Stomach smooth muscle (tissue), 2 donors: ENCODE measurements around the gene MOSPD3.
"Not testable (repeated sequence)": the region's sequence is repeated elsewhere in the genome, so short reads cannot be mapped to it uniquely, and the experiment has no call there.

Source experiments
- H3K27ac ChIP-seq: one replicate; pipeline ENCODE4 v1.7.0; 2013; ENCODE audit warnings: mild to moderate bottlenecking, low read length, inconsistent platforms
- H3K27me3 ChIP-seq, 2 donors: one replicate each; pipeline ENCODE4 v1.7.0; 2013; ENCODE audit warnings: low read length in 2 of 2; ENCODE audit not compliant: insufficient read depth in 2 of 2, control insufficient read depth in 1 of 2
- H3K36me3 ChIP-seq, 2 donors: one replicate each; pipeline ENCODE4 v1.7.0; 2013; ENCODE audit warnings: low read length in 2 of 2; ENCODE audit not compliant: control insufficient read depth in 2 of 2, insufficient read depth in 2 of 2
- H3K4me1 ChIP-seq: one replicate; pipeline ENCODE4 v1.7.0; 2013; ENCODE audit warnings: low read length; ENCODE audit not compliant: control insufficient read depth, insufficient read depth
- H3K4me3 ChIP-seq, 2 donors: one replicate each; pipeline ENCODE4 v1.7.0; 2013; ENCODE audit warnings: low read length in 2 of 2
- H3K9ac ChIP-seq, 2 donors: one replicate each; pipeline ENCODE4 v1.7.0; 2013; ENCODE audit warnings: low read length in 2 of 2, mild to moderate bottlenecking in 1 of 2
- H3K9me3 ChIP-seq, 2 donors: one replicate each; pipeline ENCODE4 v1.7.0; 2013; ENCODE audit warnings: low read length in 2 of 2; ENCODE audit not compliant: control insufficient read depth in 2 of 2
- donor health status: healthy.
- donor health status: Pancreatic carcinoma.

MOSPD3 gene, protein sequence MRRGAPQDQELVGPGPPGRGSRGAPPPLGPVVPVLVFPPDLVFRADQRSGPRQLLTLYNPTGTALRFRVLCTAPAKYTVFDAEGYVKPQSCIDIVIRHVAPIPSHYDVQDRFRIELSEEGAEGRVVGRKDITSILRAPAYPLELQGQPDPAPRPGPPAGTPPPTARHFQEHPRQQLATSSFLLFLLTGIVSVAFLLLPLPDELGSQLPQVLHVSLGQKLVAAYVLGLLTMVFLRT

DNA sequence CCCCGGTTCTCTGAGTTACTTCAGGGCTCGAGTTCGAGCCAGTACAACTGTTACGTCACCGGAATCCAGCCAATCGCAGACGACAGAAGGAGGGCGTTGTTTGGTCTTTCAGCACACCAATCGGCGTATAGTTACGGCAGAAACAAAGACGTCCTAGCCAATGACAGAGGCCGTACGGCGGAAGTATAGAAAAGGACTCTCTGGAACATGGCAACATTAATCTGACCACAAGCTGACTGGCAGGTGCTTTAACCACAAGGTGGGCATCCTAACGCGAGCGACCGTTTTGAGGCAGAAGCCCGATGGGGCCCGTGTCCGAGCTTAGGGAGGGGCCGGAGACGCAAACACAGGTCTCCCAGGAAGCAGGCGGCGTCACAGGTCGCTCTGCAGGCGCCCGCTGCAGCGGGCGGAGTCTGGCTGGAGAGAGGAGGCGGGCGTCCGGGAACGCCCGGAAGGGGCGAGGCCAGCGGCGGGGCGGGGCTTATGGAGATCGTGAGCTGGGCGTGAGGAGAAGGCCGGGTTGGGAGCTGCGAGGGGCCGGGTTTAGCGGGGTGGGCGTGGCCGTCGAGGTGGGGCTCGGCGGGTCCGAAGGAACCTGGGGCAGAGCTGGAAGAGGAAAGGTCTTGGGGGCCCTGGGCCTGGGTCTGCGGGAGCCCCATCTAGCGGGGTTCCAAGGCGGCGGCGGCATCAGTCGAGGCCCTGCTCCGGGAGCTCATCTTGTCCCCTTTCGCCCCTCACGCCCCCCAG is at the start of gene MOSPD3:
Gene MOSPD3, plus strand, starts transcription at position 558 of the 747 bp plus-strand sequence. CDS start 252 bp downstream, outside the sequence.
- peak within 1 kb of the TSS; percentile 91 for H3K27ac ChIP-seq
- no peaks in the 10 kb centered on the region for H3K9me3 ChIP-seq
- H3K27me3 ChIP-seq: no peaks in the 10 kb centered on the region
- peaks cover 14% of the 10 kb centered on the region for H3K4me1 ChIP-seq
- peaks cover 0 to 6% of the 10 kb centered on the region in 2 donors for H3K36me3 ChIP-seq
- H3K9ac ChIP-seq: peak within 1 kb of the TSS; percentile 77 to 89
- H3K4me3 ChIP-seq: peak within 1 kb of the TSS; percentile 93 to 94

DNA sequence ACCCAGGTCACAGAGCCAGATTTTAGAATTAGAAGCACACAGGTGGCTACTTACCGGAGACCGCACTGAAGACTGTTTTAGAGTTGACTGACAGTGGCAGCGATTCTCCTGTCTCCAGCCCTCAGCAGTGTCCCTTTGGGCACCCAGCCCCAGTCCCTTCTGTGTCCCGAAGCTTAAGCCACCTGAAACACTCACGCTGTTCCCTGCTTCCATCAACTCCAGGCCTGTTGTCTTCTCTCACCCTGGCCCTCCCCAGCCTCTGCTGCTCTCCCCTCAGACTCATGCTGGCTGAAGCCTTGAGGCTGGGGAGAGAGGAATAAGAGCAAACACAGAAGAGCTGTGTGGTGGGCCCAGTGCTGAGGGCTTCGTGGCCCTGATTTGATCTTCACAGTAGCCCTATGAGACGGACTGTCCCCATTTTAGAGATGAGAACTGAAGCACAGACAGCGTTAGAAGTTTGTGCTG is 49.2 kb upstream of the MOSPD3 start:
- Histone ChIP-seq H3K4me1 (peaks cover 4% of the 10 kb centered on the region), H3K9me3 (no peaks in the 10 kb centered on the region), H3K4me3 (no peak overlapping the region), H3K27ac (no peak overlapping the region), H3K27me3 (no peaks in the 10 kb centered on the region), H3K9ac (no peak overlapping the region), H3K36me3 (peaks cover 0 to 6% of the 10 kb centered on the region in 2 donors)

DNA sequence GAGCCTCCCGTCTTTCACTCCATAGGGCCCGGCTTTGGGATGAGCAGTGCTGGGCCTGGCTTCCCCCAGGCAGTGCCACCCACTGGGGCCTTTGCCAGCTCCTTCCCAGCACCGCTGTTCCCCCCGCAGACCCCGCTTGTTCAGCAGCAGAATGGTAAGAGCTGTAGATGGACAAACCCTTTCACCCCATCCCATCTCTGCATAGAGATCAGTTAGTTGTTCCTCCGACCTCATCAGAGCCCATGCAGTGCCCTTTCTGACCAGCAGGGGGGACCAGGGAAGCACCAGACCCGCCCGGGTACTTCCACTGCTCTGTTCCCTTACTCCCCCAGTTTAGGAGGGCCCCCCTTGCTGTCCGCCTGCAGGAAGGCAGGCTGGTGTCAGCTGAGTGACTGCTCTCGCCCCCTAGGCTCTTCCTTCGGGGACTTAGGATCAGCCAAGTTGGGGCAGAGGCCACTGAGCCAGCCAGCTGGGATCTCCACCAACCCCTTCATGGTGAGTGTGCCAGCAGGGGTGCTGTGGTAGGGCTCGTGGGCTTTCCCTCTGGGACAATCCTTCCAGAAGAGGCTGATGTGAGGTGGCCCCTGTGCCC is 48.4 kb upstream of the MOSPD3 start:
- Histone ChIP-seq H3K9me3 (no peaks in the 10 kb centered on the region), H3K9ac (no peak overlapping the region), H3K36me3 (peaks cover 0 to 6% of the 10 kb centered on the region in 2 donors), H3K4me3 (no peak overlapping the region), H3K4me1 (peaks cover 4% of the 10 kb centered on the region), H3K27ac (no peak overlapping the region), H3K27me3 (no peaks in the 10 kb centered on the region)

DNA sequence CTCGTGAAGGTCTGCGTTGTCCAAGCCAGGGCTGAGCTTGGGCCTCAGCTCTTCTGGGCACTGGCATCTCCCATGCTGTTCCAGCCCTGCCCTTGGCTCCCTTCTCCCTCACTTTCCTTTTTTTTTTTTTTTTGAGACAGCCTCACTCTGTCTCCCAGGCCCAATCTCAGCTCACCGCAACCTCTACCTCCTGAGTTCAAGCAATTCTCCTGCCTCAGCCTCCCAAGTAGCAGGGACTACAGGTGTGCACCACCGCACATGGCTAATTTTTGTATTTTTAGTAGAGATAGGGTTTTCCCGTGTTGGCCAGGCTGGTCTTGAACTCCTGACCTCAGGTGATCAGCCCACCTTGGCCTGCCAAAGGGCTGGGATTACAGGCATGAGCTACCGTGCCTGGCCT is 47.9 kb upstream of the MOSPD3 start:
- not testable (repeated sequence) for H3K27me3 ChIP-seq, H3K27ac ChIP-seq, H3K36me3 ChIP-seq, H3K9ac ChIP-seq, H3K4me1 ChIP-seq, H3K4me3 ChIP-seq, H3K9me3 ChIP-seq

DNA sequence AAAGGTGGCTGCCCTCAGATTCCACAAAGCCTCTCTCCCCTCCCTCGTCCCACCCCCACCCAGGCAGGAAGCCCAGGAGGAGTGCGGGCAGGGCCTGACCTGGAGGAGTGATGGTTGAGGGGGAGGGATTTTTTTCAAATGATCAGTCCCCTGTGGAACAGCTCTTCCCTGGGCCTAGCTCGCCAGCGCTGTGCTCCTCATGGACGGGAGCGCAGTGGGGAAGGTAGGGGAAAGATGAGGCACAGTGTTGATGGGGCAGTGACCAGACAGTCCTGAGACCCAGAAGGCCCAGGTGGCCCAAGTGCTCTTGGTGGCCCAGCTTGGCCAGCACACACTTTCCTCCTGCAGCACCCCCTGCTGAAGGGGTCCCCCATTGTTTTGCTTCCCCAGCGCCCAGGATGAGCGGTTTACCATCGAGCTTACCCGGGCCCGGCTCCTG is 47.2 kb upstream of the MOSPD3 start:
- H3K27ac ChIP-seq: no peak overlapping the region
- no peaks in the 10 kb centered on the region for H3K9me3 ChIP-seq
- no peaks in the 10 kb centered on the region for H3K27me3 ChIP-seq
- H3K36me3 ChIP-seq: peaks cover 0 to 6% of the 10 kb centered on the region in 2 donors
- peaks cover 9% of the 10 kb centered on the region for H3K4me1 ChIP-seq
- H3K9ac ChIP-seq: no peak overlapping the region
- H3K4me3 ChIP-seq: no peak overlapping the region

DNA sequence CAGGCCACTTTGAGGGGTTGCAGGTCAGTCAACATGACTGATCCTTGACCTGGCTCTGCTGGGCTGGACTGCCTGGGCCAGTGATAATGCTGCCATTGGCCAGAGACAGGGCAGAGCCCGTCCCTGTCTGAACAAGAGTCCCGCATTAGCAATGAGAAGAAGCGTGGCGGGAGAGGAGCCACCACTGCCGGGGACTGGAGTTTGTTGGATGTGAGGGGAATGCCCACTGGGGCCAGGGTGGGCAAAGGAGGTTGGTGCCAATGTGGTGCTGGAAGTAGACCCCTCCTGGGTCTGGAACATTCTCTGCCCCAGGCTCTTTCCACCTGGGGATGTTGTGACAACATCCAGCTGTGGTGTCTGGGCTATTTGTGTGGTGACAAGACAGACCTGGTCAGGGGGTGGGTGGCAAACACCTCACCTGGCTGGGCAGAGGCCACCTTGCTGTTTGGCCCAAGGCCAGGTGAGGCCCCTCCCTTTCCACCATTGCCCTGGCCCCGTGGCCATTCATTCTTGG is 46.3 kb upstream of the MOSPD3 start:
- Histone ChIP-seq H3K9me3 (no peaks in the 10 kb centered on the region), H3K4me3 (no peak overlapping the region), H3K4me1 (peaks cover 11% of the 10 kb centered on the region), H3K27me3 (no peaks in the 10 kb centered on the region), H3K9ac (no peak overlapping the region), H3K36me3 (peaks cover 0 to 6% of the 10 kb centered on the region in 2 donors), H3K27ac (no peak overlapping the region)

DNA sequence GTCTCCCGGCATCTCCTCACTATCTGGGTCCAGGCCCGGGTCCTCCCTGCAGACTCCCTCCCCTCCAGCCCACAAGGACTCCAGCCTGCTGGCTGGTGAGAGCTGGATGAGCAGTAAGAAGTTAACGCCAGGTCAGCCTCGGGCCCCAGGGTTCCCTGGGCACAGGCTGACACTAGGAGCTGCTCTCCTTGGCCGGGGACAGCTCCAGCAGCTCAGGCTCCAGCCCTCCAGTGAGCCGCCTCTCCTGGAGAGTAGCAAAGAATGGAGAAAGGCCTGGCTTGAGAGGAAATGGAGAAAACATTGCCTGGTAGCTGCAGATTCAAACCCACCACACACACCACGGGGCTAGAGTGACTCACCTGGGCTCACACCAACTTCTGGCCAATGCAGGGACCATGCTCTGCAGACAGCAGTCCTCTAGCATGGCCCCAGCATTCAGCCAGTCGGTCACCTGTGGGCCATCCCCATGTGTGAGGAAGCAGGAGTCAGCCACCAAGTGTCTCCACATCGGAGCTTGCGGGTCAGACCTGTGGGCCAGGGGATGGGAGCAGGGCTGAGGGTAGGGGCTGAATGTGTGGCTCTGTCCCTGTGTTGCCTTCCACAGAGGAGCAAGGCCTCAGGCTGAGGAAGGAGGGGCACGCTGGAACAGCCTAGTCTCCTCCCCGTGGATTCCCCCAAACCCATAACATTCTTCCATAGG is 45.2 kb upstream of the MOSPD3 start:
- Histone ChIP-seq H3K27ac (peak overlapping the region; percentile 18), H3K27me3 (no peaks in the 10 kb centered on the region), H3K9ac (no peak overlapping the region), H3K36me3 (peaks cover 0 to 4% of the 10 kb centered on the region in 2 donors), H3K4me3 (no peak overlapping the region), H3K4me1 (peaks cover 11% of the 10 kb centered on the region), H3K9me3 (no peaks in the 10 kb centered on the region)

DNA sequence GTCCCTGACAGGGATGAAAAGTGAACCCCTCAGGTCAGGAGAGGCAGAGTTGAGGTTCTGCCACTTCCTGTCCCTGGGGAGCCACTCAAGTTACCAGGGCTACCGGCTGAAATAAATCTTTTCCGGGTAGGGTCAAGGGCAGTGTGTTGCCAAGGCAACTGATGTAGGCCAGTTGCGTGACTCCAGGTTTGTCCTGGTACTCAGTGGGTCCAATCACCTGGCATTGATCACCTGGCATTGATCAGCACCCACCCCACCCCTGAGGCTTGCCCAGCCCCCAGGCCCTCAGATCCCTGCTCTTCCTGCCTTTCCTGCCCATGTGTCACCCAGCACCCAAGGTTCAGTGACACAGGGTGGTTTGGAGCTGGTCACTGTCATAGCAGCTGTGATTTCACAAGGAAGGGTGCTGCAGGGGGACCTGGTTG is 44.6 kb upstream of the MOSPD3 start:
- Histone ChIP-seq H3K27ac (peak overlapping the region; percentile 2), H3K36me3 (peaks cover 0 to 4% of the 10 kb centered on the region in 2 donors), H3K4me1 (peaks cover 11% of the 10 kb centered on the region), H3K4me3 (no peak overlapping the region), H3K9ac (no peak overlapping the region), H3K27me3 (no peaks in the 10 kb centered on the region), H3K9me3 (no peaks in the 10 kb centered on the region)

DNA sequence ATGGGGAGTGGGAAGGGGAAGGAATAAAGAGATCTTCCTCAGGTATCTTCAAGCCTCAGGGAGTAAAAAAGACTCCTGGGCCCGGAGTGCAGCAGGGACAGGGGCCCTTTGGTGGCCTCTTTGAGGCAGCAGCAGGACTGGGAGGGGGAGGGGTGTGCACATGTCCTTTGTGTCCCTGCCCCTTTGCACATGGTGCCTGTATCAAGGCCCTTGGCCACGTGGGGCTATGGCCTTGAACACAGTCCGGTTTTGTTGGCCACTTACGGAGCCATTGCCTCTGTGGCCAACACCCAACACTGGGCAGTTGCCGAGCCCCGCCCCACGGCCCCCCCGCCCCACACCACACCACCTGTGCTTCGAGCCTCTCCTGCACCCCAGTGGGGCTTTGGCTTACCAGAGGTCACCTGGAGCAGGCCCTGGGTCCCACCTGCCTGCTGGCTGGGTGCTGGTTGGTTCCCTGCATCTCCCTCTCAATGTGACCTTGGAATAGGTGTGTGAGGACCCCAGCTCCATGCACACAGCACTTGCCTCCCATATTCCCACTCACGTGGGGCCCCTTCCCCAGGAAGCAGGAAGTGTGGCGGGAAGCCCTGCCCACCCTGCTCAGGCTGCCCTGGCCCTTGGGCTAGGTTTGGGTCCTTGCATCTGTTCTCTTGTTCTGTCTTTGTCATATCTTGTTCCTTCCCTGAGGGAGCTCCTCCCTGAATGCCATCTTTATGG is 44.0 kb upstream of the MOSPD3 start:
- H3K27ac ChIP-seq: peak overlapping the region; percentile 2
- H3K4me1 ChIP-seq: peaks cover 11% of the 10 kb centered on the region
- no peak overlapping the region for H3K9ac ChIP-seq
- H3K36me3 ChIP-seq: no peaks in the 10 kb centered on the region
- H3K4me3 ChIP-seq: no peak overlapping the region
- H3K9me3 ChIP-seq: no peaks in the 10 kb centered on the region
- no peaks in the 10 kb centered on the region for H3K27me3 ChIP-seq
